NCI-H2081 (cell line): ENCODE data around the gene SPG21.
A peak's percentile ranks its signal among the peaks of the same experiment; 100 is the strongest.

Source experiments
- DNase-seq, 2 experiments: peaks; one replicate each; lab custom pipeline; 2025; lab: John Stamatoyannopoulos, UW

The SPG21 gene

DNA sequence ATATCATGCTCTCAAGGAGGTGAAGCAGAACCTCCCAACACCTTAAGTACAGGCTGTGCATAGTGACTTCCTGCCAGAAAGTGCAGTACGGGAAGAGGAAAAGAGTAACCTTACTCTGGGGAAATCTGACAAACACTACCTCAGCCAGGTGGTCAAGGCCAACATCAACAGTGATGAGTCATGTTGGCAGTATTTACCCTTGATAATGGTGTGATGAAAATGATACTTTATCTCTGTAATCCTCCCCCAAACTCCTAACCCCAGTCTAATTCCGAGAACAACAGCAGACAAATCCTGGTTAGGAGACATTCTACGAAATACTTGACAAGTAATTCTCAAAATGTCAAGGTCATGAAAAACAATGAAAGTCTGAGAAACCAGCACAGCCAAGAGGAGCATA, 51.5 kb downstream of the SPG21 start:
- DNase-seq = no peak

DNA sequence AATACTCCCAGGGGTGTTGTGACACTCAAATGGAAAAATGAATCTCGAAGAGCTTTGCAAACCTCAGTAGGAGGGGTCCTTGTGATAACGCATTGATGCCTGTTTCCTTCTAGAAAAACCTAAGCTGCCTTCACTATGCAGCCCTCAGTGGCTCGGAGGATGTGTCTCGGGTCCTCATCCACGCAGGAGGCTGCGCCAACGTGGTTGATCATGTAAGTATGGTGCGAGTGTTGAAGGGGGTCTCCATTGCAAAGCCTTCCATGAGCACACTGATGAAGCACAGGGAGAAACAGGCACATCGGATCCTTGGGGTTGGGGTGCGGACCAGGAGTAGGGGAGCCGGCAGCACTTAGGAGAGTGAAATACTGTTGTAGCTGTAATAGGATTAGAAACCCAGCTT, 55.7 kb downstream of the SPG21 start:
- DNase-seq = no peak

DNA sequence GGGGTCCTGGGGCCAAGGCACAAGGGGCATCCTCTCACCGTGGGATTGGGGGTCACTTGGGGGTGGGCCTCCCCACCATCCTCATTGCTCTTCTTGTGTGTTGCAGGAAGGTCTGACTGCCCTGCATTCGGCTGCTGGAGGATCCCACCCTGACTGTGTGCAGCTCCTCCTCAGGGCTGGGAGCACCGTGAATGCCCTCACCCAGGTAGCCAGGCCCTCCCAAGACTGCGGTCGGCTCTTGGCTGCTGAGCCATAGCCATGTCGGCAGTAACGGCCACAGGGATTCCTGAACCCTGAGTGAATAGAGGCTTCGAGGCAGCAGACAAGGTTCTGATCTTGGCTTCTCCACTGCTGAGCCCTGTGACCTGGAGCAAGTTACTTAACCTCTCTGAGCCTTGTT, 58.3 kb downstream of the SPG21 start:
- no peak for DNase-seq

DNA sequence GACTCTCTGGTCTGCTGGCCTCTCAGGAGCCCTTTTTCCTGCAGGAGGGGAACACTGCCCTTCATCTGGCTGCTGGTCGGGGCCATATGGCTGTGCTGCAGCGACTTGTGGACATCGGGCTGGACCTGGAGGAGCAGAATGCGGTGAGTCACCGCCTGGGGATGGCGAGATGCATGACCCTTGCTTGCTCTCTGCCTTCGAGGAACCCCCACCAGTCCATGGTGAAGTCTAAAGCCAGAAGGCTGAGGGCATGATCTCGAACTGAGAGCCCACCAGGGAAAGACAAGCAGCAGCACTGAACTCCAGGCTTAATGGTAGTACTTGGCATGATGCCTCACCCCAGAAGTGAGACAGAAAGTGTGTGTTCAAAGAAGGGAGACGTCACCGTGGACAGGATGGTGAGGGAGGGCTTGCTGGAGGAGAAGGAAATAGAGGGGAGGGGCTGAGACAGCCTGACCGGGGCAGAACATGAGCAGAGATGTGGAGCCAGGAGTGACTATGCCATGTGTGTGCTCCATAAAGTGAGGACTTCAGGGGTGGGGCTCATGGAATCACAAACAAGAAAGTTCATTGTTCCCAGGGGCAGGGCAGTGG, 58.8 kb downstream of the SPG21 start:
- no peak for DNase-seq

DNA sequence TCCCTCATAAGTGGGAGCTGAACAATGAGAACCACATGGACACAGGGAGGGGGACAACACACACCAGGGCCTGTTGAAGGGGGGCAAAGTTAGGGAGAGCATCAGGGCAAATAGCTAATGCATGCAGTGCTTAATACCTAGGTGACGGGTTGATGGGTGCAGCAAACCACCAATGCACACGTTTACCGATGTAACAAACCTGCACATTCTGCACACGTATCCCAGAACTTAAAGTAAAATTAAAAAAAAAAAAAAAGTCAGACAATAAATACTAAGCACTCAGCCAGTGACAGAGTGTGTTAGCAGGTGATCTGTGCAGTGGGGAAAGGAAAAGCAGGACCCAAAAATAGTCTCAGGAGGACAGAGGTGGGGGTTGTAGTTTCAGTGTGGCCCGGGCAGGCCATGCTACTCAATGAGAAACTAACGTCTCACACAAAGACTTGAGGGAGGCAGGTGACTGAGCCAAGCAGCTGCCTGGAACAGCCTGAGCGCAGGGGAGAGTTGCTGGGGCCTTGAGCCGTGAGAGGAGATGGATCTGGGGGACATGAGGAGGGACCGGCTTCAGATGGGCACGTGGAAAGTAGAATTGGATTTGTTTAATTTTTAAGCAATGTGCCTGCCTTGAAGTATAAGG, 59.6 kb downstream of the SPG21 start:
- DNase-seq = no peak

DNA sequence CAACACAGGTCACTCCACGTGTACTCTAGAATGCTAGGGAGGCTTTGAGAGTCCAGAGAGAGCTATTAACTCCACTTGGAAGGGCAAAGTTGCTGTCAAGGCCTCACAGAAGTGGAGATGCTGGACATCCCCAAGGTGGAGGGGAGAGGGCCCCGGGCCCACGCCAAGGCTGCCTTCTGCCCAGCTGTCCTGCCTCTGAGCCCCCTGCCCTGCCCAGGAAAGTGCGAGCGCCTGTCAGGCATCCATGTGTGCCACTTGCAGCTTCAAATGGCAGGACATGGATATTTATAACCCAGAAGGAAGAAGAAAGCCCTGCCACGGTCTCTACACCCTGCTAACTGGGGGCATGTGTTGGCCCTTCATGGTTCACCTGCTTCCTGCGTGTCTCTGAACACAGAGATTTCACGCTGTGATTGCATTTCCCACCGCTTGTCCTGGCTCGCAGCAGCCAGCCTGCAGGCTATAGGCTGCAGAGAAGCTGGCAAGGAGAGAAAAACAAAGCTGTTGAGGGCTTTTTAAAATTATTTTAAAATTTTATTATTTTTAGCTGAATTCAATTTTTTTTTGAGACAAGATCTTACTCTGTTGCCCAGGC, 61.0 kb downstream of the SPG21 start:
- peak in 1 of 2 experiments; percentile 26 for DNase-seq

DNA sequence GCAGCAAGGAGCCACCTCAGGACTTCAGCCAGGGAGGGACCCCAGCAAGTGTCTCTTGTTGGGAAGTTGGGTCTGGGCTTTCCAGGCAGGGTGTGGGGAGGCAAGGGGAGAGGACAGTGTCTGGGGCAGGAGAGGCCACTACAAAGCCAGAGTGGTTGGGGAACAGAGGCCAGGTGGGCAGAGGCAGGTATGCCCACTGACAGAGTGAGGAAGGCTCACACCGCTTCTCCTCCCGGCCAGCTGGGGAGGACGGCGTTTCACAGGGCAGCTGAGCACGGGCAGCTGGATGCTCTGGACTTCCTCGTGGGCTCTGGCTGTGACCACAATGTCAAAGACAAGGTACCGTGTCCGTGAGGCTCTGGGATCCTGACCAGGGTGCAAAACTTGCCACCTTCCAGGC, 63.1 kb downstream of the SPG21 start:
- no peak for DNase-seq

DNA sequence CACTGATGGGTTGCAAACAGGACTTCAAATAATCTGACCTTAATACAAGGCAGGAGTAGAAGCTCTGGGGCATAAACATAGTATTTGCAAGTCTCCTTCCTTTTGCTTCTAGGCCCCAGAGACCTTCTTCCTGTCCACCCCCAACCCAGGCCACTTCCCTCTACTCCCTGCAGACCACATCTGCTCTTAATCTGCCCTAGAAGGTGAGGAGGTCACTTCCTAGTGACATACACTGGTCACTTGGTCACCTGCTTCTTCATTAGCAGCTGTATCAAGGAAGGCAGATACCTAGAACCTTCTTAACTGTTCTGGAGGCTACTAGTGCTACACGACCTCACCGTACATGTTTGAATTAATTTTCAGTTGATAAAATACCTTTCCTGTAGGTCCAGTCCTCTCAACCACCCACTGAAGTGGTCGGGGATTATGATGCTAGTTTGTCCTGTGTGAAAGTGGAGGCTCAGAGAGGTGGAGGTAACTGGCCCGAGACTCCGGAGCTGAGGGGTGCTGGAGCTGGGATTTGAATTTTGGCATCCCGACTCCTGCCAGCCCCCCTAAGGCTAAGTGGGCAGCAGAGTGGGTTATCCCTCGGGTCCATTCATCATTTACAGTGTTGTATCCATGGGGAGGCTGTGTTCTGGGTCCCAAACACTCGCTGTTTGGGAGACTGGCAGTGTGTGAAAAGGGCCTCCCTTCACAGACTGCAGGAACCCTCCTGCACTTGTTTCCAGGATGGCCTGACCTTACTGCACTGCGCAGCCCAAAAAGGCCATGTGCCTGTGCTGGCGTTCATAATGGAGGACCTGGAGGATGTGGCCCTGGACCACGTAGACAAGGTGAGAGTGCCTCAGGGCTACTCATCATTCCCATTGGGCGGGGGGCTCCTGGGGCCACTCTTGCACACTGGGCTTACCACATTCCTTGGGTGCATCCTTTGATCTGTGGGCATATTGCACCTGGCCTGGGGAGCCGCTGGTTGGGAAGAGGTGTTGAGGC, 64.1 kb downstream of the SPG21 start:
- no peak for DNase-seq

DNA sequence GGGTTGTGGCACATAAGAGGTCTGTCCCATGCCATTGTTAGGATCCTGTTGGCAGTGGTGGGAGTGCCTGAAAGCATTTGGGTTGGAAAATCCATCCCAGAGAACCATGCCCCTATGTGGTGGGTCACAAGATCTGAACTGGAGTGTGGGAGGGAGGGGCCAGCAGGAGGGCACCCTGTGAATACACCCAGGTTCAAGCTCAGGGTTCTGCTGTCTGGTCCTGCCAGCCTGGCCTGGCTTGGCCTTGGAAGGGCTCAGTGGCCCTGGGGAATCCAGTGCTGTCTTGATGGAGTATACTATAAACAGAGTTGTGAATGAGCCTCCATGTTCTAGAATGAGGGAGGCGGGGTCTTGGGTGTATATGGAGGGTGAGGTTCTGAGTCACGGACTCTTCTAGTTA, 66.2 kb downstream of the SPG21 start:
- no peak for DNase-seq

DNA sequence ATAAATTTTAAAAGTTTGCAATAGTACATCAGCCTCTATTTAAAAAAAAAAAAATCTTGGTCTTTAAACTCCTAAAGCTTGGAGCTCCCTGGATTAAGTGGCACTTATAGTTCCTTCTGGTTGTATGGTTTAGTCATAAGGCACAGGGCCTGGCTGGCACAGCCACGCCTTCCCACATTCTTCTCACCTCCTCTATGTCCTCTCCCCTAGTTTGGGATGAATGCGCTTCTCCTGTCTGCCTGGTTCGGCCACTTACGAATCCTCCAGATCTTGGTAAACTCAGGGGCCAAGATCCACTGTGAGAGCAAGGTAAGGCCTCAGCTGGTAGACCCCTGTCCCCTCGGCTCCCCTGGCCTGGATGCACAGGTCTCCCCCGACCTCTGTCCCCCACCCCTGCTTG, 68.0 kb downstream of the SPG21 start:
- DNase-seq = no peak

DNA sequence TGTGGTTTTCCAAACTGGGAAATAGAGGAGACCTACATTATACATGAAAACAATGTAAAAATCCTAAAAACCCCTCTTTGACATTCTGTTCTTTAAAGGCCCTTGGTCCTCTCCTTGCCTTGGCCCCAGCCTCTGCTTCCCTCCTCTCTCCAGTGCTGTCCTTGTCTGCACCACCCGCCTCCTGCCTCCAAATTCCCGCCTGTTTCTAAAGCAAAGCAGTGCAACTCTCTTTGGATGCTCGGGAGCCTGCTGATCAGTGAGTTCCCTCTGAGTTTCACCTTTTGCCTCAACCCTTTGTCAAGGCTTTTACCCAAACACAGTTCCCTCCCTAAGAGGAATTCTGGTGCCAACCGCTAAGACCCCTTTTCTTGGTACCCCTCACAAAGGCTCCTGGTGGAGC, 70.0 kb downstream of the SPG21 start:
- DNase-seq = no peak

DNA sequence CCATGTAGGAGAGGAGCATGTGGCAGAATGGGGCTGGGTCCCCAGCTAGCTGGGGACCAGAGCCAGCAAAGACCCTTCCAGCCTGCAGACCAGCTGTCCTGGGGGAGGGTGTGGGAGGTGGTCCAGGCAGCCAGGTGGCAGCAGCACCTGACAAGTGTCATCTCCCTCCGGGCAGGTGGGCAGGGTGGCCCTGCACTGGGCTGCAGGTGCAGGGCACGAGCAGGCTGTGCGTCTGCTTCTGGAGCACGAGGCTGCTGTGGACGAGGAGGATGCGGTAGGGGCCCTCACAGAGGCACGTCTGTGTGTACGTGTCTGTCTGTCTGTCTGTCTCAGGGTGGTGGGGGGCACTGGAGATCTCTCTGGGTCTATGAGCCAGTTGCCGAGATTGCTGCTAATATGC, 72.5 kb downstream of the SPG21 start:
- DNase-seq = no peak

DNA sequence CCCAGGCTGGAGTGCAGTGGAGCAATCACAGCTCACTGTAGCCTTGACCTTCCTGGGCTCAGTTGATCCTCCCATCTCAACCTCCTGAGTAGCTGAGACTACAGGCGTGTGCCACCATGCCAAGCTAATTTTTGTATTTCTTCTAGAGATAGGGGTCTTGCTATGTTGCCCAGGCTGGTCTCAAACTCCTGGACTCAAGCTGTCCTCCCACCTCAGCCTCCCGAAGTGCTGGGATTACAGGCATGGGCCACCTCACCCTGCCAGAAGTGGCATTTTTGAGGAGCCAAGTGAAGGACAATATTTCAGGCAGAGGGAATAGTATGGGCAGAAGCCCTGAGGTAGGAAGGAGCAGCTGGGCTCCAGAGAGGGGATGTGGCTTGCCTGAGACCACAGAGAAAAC, 73.3 kb downstream of the SPG21 start:
- no peak for DNase-seq

DNA sequence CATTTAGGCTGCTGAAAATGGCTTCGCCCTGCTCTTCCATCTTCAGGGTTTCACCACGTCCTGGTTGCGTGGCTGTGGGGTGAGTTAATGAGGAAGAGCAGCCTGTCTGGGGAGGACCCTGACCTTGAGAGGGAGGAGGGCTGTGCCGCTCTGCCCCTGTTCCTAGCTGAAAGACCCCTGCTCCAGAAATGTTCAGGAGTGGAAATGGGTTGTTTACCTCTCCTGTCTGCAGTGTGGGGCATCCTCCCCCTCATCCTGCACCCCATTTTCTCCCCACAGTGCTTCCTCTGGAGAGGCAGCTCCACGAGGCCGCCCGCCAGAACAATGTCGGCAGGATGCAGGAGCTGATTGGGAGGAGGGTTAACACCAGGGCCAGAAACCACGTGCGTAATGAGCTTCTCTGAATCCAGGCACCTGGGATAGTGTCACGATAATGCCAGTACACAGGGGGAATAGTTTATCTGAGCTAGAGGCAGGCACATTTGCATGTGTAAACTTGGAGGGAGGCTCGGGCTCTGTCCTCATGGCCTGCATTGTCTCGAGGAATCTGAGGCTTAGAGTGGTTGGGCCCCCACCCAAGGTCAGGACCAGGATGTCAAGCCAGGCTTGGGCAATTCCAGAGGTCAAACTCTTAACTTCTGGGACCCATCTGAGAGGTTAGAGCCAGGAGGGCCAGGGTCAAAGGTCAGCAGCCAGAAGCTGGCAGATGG, 74.0 kb downstream of the SPG21 start:
- no peak for DNase-seq
